LNCaP clone FGC (cell line): ENCODE measurements around the gene C1orf56.

ENCODE experiments used
- DNase-seq: peaks from one replicate; pipeline ENCODE4 v3.0.0-alpha.2; 2011; ENCODE audit warnings: low read depth
- H3K4me3 ChIP-seq: 2 replicates; pipeline ENCODE4 v1.5.1; 2011; ENCODE audit warnings: mild to moderate bottlenecking, low read depth, low read length, control low read depth
- CTCF ChIP-seq: IDR thresholded peaks from 2 replicates; pipeline ENCODE4 v1.5.1; 2012; ENCODE audit warnings: mild to moderate bottlenecking; ENCODE audit not compliant: control insufficient read depth, insufficient read depth; ENCODE audit errors: extremely low read depth

The C1orf56 gene

GRCh38 chr1:151008244-151009205 is 39.0 kb upstream of the C1orf56 start, which contains the start of gene PRUNE1:
PRUNE1 (plus strand) TSS chr1:151008449; CDS start chr1:151008633, 184 bp downstream.
- peak within 1 kb of the TSS; percentile 63 for H3K4me3 ChIP-seq
- peak; percentile 91 for DNase-seq
- no peak for TF ChIP-seq CTCF

- no peak for TF ChIP-seq CTCF
- DNase-seq, result no peak
- H3K4me3 ChIP-seq, result peak overlapping the region; percentile 63
Measured at GRCh38 chr1:151009206-151009587, 38.4 kb upstream of the C1orf56 start.

- H3K4me3 ChIP-seq, result no peak overlapping the region
- no peak for DNase-seq
- TF ChIP-seq CTCF, result no peak
Measured at GRCh38 chr1:151009674-151010345, 37.7 kb upstream of the C1orf56 start.

- DNase-seq, result no peak
- TF ChIP-seq CTCF, result no peak
- no peak overlapping the region for H3K4me3 ChIP-seq
Measured at GRCh38 chr1:151010346-151010726, 37.2 kb upstream of the C1orf56 start.

GRCh38 chr1:151011154-151011850 is 36.2 kb upstream of the C1orf56 start:
- no peak overlapping the region for H3K4me3 ChIP-seq
- no peak for DNase-seq
- TF ChIP-seq CTCF, result no peak

- no peak overlapping the region for H3K4me3 ChIP-seq
- no peak for TF ChIP-seq CTCF
- DNase-seq, result no peak
Measured at GRCh38 chr1:151012684-151013471, 34.7 kb upstream of the C1orf56 start.
